ENCODE results near the gene HADHA. TPM values are rescaled to one million over a fixed set of nuclear protein-coding genes. Genes with fewer than 3 reads are reported as not detected.

The HADHA gene
- total RNA-seq, 1 donor from 2014 or later, result 120 TPM

GRCh38 chr2:26161926-26162325 lies 82.5 kb downstream of the HADHA start:
- Mint-ChIP-seq H3K27ac (no peak overlapping the region), H3K4me1 (no peaks in the 10 kb centered on the region)
- no peak overlapping the region for H3K27ac ChIP-seq

GRCh38 chr2:26157580-26157979 lies 86.9 kb downstream of the HADHA start:
- Mint-ChIP-seq H3K36me3 (peaks cover 2% of the 10 kb centered on the region), H3K4me3 (no peak overlapping the region), H3K27ac (no peak overlapping the region), H3K27me3 (ENCODE audit: insufficient read depth, low read depth) (peaks cover 2% of the 10 kb centered on the region), H3K4me1 (no peaks in the 10 kb centered on the region), H3K9me3 (peaks cover 19% of the 10 kb centered on the region)
- H3K9me3 ChIP-seq (ENCODE audit: low read depth), result no peaks in the 10 kb centered on the region
- no peak for TF ChIP-seq EZH2 (IDR thresholded peaks at IDR 0.05)
- TF ChIP-seq CTCF (IDR thresholded peaks at IDR 0.05), result no peak
- no peak for TF ChIP-seq EZH2phosphoT487 (IDR thresholded peaks at IDR 0.05)
- H3K4me1 ChIP-seq, result no peaks in the 10 kb centered on the region
- DNase-seq (ENCODE audit: low spot score), result no peak
- no peaks in the 10 kb centered on the region for H3K27me3 ChIP-seq
- no peaks in the 10 kb centered on the region for H3K79me2 ChIP-seq (ENCODE audit: low read depth)
- H3K4me3 ChIP-seq, result no peak overlapping the region
- H3K27ac ChIP-seq, result no peak overlapping the region
- no peak overlapping the region for H3K4me2 ChIP-seq
- no peaks in the 10 kb centered on the region for H3F3A ChIP-seq (ENCODE audit: low read depth)
- H4K20me1 ChIP-seq (ENCODE audit: low read depth), result no peaks in the 10 kb centered on the region
- H3K36me3 ChIP-seq, result no peaks in the 10 kb centered on the region
- no peak overlapping the region for H2AFZ ChIP-seq (replicated peaks)
- H3K9ac ChIP-seq, result no peak overlapping the region

More at GRCh38 chr2:26161926-26162325, 82.5 kb downstream of the HADHA start:
- Histone ChIP-seq H3F3A (ENCODE audit: low read depth) (no peaks in the 10 kb centered on the region), H3K9me3 (ENCODE audit: low read depth) (no peaks in the 10 kb centered on the region), H3K4me1 (no peaks in the 10 kb centered on the region), H3K79me2 (ENCODE audit: low read depth) (no peaks in the 10 kb centered on the region), H2AFZ (replicated peaks) (no peak overlapping the region), H3K36me3 (no peaks in the 10 kb centered on the region), H3K9ac (no peak overlapping the region), H3K27me3 (no peaks in the 10 kb centered on the region), H4K20me1 (ENCODE audit: low read depth) (no peaks in the 10 kb centered on the region), H3K4me2 (no peak overlapping the region), H3K4me3 (no peak overlapping the region)
- no peak for DNase-seq (ENCODE audit: low spot score)
- no peak for TF ChIP-seq CTCF (IDR thresholded peaks at IDR 0.05)
- TF ChIP-seq EZH2 (IDR thresholded peaks at IDR 0.05), result no peak
- no peak for TF ChIP-seq EZH2phosphoT487 (IDR thresholded peaks at IDR 0.05)
- Mint-ChIP-seq H3K27me3 (ENCODE audit: insufficient read depth, low read depth) (peaks cover 2% of the 10 kb centered on the region), H3K4me3 (no peak overlapping the region), H3K9me3 (peaks cover 2% of the 10 kb centered on the region), H3K36me3 (no peaks in the 10 kb centered on the region)

- no peak overlapping the region for H3K9ac ChIP-seq
- H3K9me3 Mint-ChIP-seq, result peaks cover 13% of the 10 kb centered on the region
- H3F3A ChIP-seq (ENCODE audit: low read depth), result no peaks in the 10 kb centered on the region
- no peaks in the 10 kb centered on the region for H4K20me1 ChIP-seq (ENCODE audit: low read depth)
- H3K27ac Mint-ChIP-seq, result no peak overlapping the region
- no peak for TF ChIP-seq CTCF (IDR thresholded peaks at IDR 0.05)
- TF ChIP-seq EZH2phosphoT487 (IDR thresholded peaks at IDR 0.05), result no peak
- TF ChIP-seq EZH2 (IDR thresholded peaks at IDR 0.05), result no peak
- no peaks in the 10 kb centered on the region for H3K9me3 ChIP-seq (ENCODE audit: low read depth)
- H2AFZ ChIP-seq (replicated peaks), result no peak overlapping the region
- H3K4me3 Mint-ChIP-seq, result no peak overlapping the region
- H3K36me3 Mint-ChIP-seq, result peaks cover 2% of the 10 kb centered on the region
- H3K4me3 ChIP-seq, result no peak overlapping the region
- no peak overlapping the region for H3K27ac ChIP-seq
- H3K36me3 ChIP-seq, result no peaks in the 10 kb centered on the region
- H3K4me1 ChIP-seq, result no peaks in the 10 kb centered on the region
- H3K27me3 Mint-ChIP-seq (ENCODE audit: insufficient read depth, low read depth), result no peaks in the 10 kb centered on the region
- H3K79me2 ChIP-seq (ENCODE audit: low read depth), result no peaks in the 10 kb centered on the region
- H3K4me1 Mint-ChIP-seq, result no peaks in the 10 kb centered on the region
- DNase-seq (ENCODE audit: low spot score), result no peak
- no peaks in the 10 kb centered on the region for H3K27me3 ChIP-seq
- H3K4me2 ChIP-seq, result no peak overlapping the region
These were observed 94.2 kb downstream of the HADHA start for GRCh38 chr2:26150243-26150642.
